ENCODE measurements around the gene MMP20.
A peak's percentile ranks its signal among the peaks of the same experiment; 100 is the strongest.
"Not testable (repeated sequence)": the region's sequence is repeated elsewhere in the genome, so short reads cannot be mapped to it uniquely, and the experiment has no call there.

Gene MMP20, protein sequence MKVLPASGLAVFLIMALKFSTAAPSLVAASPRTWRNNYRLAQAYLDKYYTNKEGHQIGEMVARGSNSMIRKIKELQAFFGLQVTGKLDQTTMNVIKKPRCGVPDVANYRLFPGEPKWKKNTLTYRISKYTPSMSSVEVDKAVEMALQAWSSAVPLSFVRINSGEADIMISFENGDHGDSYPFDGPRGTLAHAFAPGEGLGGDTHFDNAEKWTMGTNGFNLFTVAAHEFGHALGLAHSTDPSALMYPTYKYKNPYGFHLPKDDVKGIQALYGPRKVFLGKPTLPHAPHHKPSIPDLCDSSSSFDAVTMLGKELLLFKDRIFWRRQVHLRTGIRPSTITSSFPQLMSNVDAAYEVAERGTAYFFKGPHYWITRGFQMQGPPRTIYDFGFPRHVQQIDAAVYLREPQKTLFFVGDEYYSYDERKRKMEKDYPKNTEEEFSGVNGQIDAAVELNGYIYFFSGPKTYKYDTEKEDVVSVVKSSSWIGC

DNA sequence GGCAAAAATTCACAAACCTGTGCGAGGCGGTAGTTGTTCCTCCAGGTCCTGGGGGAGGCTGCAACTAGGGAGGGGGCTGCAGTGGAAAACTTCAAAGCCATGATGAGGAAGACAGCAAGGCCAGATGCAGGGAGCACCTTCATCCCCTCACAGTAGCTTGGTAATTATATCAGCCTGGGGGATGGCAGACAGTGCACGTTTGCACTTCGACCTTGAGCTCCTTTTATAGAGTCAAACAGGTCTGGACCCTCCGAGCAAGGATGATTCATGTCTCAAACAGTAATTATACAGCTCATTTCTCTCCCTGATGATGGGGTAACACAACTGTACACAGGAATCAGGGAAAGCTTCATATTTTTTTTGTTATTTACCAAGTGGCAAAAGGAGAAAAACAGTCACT lies at the start of gene MMP20:
TSS of gene MMP20 (minus strand) at position 156 of the 400 bp plus-strand sequence. CDS start at position 143, 13 bp downstream.
- DNase-seq (ENCODE audit: low read depth) = no peak

DNA sequence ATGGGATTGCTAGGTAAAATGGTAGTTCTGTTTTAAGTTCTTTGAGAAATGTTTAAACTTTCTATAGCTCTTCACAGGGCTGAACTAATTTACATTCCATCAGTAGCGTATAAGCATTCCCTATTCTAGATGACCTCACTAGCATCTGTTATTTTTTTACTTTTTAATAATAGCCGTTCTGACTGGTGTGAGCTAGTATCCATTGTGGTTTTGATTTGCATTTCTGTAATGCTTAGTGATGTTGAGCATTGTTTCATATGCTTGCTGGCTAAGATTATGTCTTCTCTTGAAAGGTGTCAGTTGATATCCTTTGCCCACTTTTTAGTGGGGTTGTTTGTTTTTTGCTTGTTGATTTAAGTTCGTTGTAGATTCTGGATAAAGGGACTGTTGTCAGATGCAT lies 44.5 kb upstream of the MMP20 start:
- no peak for DNase-seq (ENCODE audit: low read depth)

DNA sequence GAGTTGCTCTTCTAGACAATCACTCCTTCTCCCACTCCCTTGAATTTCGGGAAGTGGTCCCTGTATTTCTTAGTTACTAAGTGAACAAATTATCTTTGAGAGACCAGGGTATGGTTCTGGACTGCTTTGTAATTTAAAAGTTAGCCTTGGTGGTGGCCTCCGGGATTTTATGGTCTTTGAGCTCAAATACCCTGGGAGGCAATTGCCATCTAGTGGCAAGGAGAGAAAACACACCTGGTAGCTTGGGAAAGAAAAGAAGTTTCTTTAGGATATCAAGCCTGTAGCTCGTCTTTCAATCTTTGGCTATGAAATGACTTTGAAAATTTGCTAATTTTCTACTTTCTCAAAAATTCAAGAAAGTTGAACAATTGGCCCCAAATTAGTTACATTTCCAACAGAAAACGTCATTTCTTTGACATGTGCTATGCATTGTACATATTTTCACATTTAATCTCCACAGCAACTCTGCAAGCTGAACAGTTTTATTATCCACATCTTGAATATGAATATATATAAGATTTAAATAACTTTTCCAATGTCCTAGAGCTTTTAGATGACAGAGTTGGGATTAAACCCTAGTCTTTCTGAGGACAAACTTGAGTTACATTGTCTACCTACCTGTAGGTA lies 41.3 kb upstream of the MMP20 start:
- peak; percentile 42 for DNase-seq (ENCODE audit: low read depth)

GRCh38 chr11:102664001-102664752 lies 39.0 kb upstream of the MMP20 start:
- no peak for DNase-seq (ENCODE audit: low read depth)

- no peak for DNase-seq (ENCODE audit: low read depth)
Observed at GRCh38 chr11:102662607-102663006, 37.5 kb upstream of the MMP20 start.

- DNase-seq (ENCODE audit: low read depth) = no peak
Observed at GRCh38 chr11:102661040-102661439, 35.9 kb upstream of the MMP20 start.

- no peak for DNase-seq (ENCODE audit: low read depth)
Observed at GRCh38 chr11:102656528-102656927, 31.4 kb upstream of the MMP20 start.

DNA sequence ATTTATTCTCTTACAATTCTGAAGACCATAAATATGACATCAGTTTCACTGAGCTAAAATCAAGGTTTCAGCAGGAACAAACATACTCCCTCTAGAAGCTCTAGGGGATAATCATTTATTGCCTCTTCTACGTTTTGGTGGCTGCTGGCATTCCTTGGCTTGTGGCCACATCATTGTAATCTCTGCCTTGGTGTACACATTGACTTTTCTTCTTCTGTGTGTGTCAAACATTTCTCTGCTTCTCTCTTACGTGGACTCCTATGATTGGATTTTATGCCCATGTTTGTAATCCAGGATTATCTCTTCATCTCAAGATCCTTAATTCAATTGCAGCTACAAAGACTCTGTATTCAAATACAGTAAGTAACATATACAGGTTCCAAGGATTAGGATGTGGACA lies 30.4 kb upstream of the MMP20 start:
- DNase-seq (ENCODE audit: low read depth) = no peak

- no peak for DNase-seq (ENCODE audit: low read depth)
Observed at GRCh38 chr11:102654761-102655160, 29.6 kb upstream of the MMP20 start.

DNA sequence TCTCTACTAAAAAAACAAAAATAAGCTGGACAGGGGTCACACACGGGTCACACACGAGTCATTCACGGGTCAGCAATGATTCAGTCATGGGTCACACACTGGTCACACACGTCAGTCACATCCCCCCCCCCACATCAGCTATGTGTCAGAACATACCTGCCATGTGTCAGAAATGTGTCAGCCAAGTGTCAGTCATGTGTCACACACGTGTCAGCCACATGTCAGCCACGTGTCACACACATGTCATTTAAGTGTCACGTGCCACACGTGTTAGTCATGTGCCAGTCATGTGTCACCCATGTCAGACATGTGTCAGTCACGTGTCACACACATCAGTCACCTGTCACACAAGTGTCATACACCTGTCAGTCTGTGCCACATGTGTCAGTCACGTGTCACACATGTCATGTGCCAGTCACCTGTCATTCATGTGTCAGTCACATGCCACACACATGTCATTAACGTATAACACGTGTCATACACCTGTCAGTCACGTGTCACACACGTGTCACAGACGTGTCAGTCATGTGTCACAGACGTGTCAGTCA lies 28.7 kb upstream of the MMP20 start:
- DNase-seq (ENCODE audit: low read depth) = no peak

DNA sequence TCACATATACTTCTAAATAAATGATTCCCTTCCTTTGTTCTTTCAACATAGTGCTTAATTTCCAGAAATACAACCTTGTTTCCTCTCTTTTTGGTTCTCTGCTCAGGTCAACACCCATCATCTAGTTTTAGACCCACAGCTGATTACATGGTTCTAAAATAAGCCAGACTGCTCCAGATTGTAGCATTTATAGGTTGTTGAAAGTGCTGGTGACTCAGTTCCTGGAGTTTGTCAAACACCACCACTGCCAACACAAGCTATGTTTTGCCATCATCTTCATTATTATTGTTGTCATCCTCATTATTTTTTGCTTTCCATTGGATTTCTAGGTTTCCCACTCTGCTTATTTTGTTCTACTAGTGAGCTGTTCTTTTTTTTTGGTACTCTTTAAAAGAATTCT lies 22.3 kb upstream of the MMP20 start:
- DNase-seq (ENCODE audit: low read depth) = no peak

- no peak for DNase-seq (ENCODE audit: low read depth)
Observed at GRCh38 chr11:102643941-102644340, 18.8 kb upstream of the MMP20 start.

DNA sequence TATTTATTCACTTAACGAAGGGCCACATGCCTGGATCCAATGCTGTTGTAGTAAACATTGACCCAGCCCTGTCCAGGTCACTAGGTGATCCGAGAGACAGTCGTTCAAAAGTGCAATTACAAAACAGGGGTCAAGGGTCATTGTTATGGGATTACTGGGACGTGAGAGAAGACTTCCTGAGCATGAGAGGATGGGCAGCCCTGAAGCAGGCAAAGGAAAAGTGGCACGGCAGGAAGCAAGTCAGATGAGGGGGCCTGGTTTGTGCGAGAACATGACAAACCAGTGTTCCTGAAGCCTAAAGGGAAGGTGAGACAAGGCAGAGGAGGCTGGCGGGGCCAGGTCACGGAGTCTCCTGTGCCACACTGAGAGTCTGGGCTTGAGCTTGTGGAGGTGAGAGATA lies 15.8 kb upstream of the MMP20 start:
- DNase-seq (ENCODE audit: low read depth) = no peak

- no peak for DNase-seq (ENCODE audit: low read depth)
Observed at GRCh38 chr11:102639656-102640055, 14.5 kb upstream of the MMP20 start.

- no peak for DNase-seq (ENCODE audit: low read depth)
Observed at GRCh38 chr11:102637731-102638130, 12.6 kb upstream of the MMP20 start.

GRCh38 chr11:102633385-102634026 lies 8.4 kb upstream of the MMP20 start:
- DNase-seq (ENCODE audit: low read depth) = no peak

DNA sequence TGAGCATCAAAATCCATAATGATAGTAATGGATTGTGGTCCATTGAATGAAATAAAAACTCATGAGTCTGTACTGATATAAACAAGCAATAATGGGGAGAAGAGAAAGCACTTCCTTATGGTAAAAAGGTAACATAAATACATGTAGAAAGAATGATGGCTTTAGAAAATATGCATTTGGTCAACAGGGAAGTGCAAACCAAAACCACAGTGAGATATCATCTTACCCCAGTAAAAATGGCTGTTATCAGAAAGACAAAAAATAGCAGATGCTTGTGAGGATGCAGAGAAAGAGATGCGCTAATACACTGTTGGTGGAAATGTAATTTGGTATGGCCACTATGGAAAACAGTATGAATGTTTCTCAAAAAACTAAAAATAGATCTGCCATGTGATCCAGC lies 6.9 kb upstream of the MMP20 start:
- DNase-seq (ENCODE audit: low read depth) = no peak

DNA sequence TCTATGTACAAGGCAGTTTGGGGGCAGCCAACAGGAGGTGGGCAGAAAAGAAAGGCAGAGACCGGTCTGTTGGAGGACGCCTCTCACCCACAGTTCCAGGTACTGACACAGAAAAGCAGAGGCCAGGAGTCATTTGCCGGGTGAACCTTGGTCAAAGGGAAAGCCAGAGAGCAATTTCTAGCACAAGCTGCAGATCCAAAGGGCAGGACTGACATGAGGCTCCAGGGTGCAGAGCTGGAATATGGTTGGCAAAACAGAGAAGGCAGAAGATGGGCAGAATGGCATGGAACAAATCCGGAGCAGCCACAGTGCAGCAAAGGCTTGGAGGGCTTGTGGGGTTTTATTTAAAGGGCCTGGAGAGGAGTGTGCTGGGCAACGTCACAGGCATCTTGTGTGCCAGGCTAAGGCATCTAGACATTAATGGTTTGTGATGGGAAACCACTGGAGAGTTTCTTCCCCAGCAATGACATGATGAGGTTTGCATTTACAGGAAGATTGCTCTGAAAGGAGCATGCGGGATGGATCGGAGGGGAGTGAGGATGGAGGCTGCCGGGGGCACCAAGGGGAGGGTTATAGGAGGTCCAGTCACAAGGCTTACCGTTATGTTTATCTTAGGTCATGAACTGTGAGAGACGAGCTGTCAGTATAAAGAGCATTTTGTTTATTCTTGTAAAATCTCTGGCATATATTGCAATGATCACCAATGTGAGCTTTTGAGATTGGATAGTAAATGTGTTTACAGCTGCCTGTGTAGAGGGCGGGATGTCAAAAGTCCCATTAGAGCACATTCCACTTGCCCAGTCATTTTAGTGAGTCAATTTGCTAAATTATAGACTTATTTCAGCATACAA lies 5.7 kb upstream of the MMP20 start:
- DNase-seq (ENCODE audit: low read depth) = no peak

GRCh38 chr11:102629908-102630307 lies 4.8 kb upstream of the MMP20 start:
- not testable (repeated sequence) for DNase-seq (ENCODE audit: low read depth)

DNA sequence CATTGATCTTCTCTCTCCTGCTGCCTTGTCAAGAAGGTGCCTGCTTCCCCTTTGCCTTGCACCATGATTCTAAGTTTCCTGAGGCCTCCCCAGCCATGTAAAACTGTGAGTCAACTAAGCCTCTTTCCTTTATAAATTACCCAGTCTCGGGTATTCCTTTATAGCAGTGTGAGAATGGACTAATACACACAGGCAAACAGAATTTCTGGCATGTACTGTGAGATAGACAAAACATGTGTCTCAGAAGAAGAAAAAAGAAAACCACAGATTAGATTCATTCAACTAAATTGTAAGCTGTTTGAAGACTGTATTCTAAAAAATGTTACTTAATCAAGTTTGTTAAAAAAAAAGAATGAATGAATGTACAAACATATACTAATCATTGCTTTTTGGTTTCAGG lies 1.5 kb upstream of the MMP20 start:
- DNase-seq (ENCODE audit: low read depth) = no peak

GRCh38 chr11:102623998-102624397 lies 1.1 kb downstream of the MMP20 start:
- DNase-seq (ENCODE audit: low read depth) = no peak
